ENCODE measurements around the gene CTXND1. TPM values are rescaled to one million over a fixed set of nuclear protein-coding genes. Genes with fewer than 3 reads are reported as not detected.
A peak's percentile ranks its signal among the peaks of the same experiment; 100 is the strongest.

Gene CTXND1
- total and polyA plus RNA-seq, 2 of the 13 experiments (the other 11 are each of a cell fraction or from before 2014, with no cell fraction given) = 1.2 to 2.1 TPM

DNA sequence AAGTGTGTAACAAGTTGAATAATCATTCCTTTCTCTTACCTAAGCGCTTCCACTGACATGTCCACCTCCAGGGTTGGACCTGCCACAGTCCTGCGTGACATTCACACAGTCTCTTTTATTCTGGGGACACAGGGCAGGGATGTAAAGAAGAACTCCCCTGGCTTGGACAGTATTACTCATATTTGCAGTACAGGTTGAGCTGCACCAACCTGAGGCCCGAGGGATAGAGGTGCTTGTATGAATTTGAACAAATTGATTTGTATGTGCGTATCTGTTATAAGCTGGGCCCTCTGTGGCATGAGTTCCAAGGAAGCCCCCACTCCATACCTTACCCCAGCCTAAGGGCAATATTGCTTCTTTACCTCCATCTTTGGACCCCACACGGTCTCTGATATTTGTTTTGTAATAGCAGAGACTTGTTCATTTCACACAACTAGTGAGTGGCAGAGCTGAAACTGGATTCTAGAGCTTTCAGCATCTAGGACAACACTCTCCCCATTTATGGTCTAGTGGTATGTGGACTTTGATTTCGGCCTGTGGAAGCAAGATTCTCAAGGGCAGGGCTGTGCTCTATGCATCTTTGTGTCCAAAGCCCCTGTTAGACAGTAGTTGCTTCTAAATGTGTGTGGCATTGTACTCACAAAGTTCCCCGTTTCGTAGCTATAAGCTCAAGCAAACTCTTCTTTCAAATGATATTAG is 60.0 kb downstream of the CTXND1 start (continued):
- TF ChIP-seq, protein P1, sequence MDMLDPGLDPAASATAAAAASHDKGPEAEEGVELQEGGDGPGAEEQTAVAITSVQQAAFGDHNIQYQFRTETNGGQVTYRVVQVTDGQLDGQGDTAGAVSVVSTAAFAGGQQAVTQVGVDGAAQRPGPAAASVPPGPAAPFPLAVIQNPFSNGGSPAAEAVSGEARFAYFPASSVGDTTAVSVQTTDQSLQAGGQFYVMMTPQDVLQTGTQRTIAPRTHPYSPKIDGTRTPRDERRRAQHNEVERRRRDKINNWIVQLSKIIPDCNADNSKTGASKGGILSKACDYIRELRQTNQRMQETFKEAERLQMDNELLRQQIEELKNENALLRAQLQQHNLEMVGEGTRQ (IDR thresholded peaks at IDR 0.05; ENCODE audit: low read depth, low read length) = no peak
- TF ChIP-seq, protein P1 (CRISPR knock-in tag; IDR thresholded peaks at IDR 0.05; ENCODE audit: borderline replicate concordance) = peak; percentile 31; the same call in 1 of the 2 replicates
- TF ChIP-seq GTF2F1 (IDR thresholded peaks at IDR 0.05; ENCODE audit: low read length) (no peak), RBFOX2 (IDR thresholded peaks at IDR 0.05; ENCODE audit: low read depth, low read length) (no peak), HNF4A (CRISPR knock-in tag; IDR thresholded peaks at IDR 0.05) (peak; percentile 89), ZNF292 (CRISPR knock-in tag; IDR thresholded peaks at IDR 0.05; ENCODE audit: borderline replicate concordance, low read depth) (peak; percentile 47; the same call in 1 of the 2 replicates), JDP2 (CRISPR knock-in tag; IDR thresholded peaks at IDR 0.05; ENCODE audit: borderline replicate concordance) (no peak), SP1 (IDR thresholded peaks at IDR 0.05) (no peak), SP1 (CRISPR knock-in tag; IDR thresholded peaks at IDR 0.05) (no peak), SOX6 (IDR thresholded peaks at IDR 0.05) (no peak), SOX6 (CRISPR knock-in tag; IDR thresholded peaks at IDR 0.05) (peak; percentile 37; the same call in 1 of the 2 replicates), HNRNPL (IDR thresholded peaks at IDR 0.05; ENCODE audit: low read depth, low read length) (no peak), ZNF501 (CRISPR knock-in tag; IDR thresholded peaks at IDR 0.05) (0 out of 2 replicates have a peak, but pooled peaks have one; percentile 42), DMAP1 (CRISPR knock-in tag; IDR thresholded peaks at IDR 0.05) (0 out of 2 replicates have a peak, but pooled peaks have one; percentile 28), ZNF335 (CRISPR knock-in tag; IDR thresholded peaks at IDR 0.05) (no peak), TEAD3 (CRISPR knock-in tag; optimal IDR thresholded peaks at IDR 0.05; ENCODE audit: borderline replicate concordance) (peak; percentile 92), ZNF614 (CRISPR knock-in tag; IDR thresholded peaks at IDR 0.05; ENCODE audit: borderline replicate concordance) (0 out of 2 replicates have a peak, but pooled peaks have one; percentile 23), RCOR2 (CRISPR knock-in tag; IDR thresholded peaks at IDR 0.05) (peak; percentile 53; the same call in 1 of the 2 replicates), CREB3 (CRISPR knock-in tag; IDR thresholded peaks at IDR 0.05) (no peak), ZNF772 (CRISPR knock-in tag; IDR thresholded peaks at IDR 0.05) (no peak; the same call in 1 of the 2 replicates), ZNF788 (CRISPR knock-in tag; IDR thresholded peaks at IDR 0.05; ENCODE audit: borderline replicate concordance) (no peak), THAP11 (CRISPR knock-in tag; IDR thresholded peaks at IDR 0.05) (0 out of 2 replicates have a peak, but pooled peaks have one; percentile 13), ETS1 (CRISPR knock-in tag; IDR thresholded peaks at IDR 0.05) (no peak), SAP130 (CRISPR knock-in tag; IDR thresholded peaks at IDR 0.05; ENCODE audit: low read depth) (peak; percentile 31; the same call in 1 of the 2 replicates), KDM6A (CRISPR knock-in tag; IDR thresholded peaks at IDR 0.05; ENCODE audit: low read depth) (peak; percentile 58; the same call in 1 of the 2 replicates), SOX5 (CRISPR knock-in tag; IDR thresholded peaks at IDR 0.05; ENCODE audit: borderline replicate concordance) (peak; percentile 47; the same call in 1 of the 2 replicates), ZNF446 (CRISPR knock-in tag; IDR thresholded peaks at IDR 0.05) (no peak)
- TF ChIP-seq, protein P2, sequence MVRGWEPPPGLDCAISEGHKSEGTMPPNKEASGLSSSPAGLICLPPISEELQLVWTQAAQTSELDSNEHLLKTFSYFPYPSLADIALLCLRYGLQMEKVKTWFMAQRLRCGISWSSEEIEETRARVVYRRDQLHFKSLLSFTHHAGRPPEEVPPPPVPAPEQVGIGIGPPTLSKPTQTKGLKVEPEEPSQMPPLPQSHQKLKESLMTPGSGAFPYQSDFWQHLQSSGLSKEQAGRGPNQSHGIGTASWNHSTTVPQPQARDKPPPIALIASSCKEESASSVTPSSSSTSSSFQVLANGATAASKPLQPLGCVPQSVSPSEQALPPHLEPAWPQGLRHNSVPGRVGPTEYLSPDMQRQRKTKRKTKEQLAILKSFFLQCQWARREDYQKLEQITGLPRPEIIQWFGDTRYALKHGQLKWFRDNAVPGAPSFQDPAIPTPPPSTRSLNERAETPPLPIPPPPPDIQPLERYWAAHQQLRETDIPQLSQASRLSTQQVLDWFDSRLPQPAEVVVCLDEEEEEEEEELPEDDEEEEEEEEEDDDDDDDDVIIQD (CRISPR knock-in tag; IDR thresholded peaks at IDR 0.05; ENCODE audit: low read depth) = 0 out of 2 replicates have a peak, but pooled peaks have one; percentile 27

All from HepG2 (cell line).